GM19467 (cell line): ENCODE measurements around the gene SUMF1.
"Not testable (repeated sequence)": the region's sequence is repeated elsewhere in the genome, so short reads cannot be mapped to it uniquely, and the experiment has no call there.

ENCODE experiments used
- ATAC-seq: cut with Tn5 transposase; IDR thresholded peaks from one replicate; pipeline ENCODE4 v1.9.1; 2021; ENCODE audit warnings: mild to moderate bottlenecking, moderate library complexity; ENCODE audit not compliant: unreplicated experiment

SUMF1 gene

DNA sequence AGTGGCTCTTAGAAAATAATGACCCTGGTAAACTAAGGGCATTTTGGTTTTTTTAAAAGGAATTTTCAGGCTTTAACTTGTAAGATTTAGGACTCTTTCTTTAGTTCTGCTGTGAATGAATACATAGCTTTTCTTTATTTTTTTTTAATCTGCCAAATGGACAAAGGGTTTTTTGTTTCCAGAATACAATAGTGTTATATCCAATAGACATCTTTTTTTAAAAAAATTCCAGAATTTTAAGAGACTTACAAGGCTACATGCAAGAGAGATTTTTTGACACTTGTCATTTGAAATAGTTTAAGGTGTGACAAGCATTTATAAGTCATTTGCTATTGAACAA lies 125.8 kb downstream of the SUMF1 start:
- ATAC-seq, result no peak

DNA sequence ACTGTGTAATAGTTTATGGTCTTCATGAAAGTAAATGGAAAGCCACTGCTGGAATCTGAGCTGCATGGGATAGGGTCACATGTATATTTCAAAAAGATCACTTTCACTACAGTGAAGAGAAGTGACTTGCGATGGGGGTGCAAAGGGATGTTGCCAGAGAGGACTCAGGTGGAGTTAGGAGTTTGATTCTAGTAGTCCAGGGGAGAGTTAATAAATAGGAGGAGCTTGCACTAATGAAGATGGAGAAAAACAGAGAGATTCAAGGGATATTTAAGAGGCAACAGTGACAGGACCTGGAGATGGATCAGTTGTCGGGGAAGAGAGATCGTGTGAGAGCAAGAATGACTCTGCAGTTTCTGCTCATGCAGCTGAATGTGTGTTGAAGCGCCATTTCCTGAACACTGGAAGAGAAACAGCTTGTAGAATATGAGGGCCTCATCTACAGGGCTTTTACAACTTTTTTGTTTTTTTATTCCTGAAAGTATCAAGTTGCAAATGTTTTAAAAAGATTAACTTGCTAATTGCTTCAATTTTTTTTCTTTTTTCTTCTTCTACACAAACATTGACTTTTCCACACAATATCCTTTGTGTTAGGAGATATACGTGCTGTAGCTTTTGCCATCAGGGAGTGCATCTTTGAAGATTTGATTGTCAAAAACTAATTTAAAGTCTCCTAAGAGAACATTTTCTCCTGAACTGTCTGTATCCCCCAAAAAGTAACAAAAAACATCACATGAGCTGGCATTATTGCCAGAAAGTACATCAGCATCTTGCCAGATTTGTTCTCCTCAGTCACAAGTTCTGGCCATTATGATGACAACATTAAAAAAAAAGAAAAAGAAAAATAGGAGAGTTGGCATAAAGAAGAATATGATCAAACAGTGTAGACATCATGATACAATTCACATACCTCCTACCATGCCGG lies 126.4 kb downstream of the SUMF1 start:
- ATAC-seq, result no peak

DNA sequence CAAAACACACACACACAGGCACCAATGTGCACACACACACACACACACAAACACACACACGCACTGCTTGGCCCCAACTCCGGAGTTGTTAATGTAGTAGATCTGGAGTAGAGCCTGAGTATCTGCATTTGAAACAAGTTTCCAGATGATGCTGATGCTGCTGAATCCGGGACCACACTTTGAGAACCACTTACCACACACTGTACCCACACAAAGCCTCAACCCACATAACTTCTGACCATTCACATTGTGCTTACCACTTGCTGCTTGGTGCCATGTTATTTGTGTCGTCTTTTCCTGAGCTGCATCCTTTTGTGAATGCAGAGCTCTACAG lies 127.0 kb downstream of the SUMF1 start:
- no peak for ATAC-seq

DNA sequence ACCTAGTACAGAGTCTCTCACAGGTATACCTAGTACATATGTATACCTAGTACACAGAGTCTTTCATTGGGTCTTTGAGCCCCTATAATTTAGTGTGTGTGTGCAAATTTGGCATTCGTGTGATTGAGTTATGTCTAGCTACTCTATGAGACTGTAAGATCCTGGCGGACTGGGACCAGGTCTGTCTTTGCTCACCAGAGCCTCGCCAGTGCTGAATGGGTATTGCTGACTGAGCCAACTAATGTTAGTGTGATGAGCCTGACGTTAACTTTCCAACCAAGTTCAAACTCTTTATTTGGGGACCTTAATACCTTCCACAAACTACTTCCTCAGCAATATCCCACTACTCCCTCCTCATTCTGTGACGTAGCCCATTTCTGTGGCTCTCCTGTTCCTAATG lies 128.3 kb downstream of the SUMF1 start:
- no peak for ATAC-seq

DNA sequence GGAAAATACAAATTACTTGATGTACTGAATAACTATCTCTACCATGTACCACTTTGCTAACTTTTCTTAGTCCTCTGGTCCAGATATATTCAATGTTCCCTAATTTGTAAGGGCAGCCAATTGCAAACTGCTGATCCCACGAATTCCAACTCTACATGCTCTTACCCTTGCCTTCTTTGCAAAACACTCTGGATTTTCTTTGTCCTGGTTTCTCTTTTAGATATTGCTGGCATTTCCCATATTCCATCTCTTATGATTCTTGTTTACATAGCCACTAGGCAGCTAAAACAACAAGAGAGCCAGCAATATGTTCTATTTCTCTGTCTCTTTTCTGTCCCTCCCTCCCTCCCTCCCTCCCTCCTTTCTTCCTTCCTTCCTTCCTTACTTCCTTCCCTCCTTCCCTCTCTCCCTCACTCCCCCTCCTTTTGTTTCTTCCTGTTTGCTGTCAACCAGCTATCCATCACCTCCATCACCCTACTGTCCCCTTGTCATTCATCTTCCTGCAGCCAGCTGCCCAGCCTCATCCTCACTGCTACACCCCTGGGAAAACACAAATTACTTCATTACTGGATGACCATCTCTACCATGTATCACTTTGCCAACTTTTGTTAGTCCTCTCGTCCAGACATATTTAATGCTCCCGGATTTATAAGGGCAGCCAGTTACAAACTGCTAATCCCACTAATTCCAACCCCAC lies 130.1 kb downstream of the SUMF1 start:
- ATAC-seq, result no peak

DNA sequence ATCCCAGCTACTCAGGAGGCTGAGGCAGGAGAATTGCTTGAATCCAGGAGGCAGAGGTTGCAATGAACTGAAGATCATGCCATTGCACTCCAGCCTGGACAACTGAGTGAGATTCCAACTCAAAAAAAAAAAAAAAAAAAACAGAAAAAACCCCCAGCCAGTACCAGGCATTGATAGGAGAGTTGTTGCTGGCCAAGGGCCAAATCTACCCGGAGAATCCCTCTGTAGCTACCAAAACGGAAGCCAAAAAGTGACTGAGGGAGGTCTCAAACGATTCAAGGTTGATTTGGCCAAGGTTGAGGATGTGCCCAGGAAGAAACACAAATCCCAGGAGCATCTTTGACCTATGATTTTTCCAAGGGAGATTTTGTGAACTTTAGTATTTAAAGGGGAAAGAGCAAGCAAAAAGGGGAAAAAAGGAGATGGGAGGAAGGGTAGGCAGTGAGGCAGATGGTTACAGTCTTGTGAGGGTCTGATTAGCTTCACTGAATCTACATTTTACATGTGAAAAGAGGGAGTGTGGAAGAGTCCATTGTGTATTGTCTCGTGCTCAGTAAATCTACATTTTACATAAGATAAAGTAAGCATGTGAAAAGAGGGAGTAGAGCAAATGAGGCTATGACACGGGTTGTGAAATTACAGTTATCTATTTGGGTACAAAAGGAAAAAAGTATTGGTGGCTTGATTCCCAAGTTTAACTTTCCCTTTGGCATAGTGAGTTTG lies 131.1 kb downstream of the SUMF1 start:
- no peak for ATAC-seq

DNA sequence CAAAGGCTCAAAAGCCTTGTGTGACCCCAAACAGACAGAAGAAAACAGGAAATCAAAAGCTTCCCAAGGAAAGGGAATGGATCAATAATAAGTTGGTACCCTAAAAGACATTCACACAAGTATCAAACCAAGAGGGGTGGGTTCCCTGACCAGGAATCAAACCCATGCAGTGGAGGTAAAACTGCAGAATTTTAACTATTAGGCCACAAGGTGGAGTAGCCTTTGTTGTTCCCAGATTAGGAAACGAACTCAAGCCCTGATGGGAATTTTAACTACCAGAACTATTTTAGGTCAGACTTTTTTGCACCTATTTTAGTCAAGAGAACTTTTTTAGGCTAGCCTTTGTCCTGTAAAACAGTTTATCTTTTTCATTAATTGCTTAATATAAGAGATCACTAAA lies 132.5 kb downstream of the SUMF1 start:
- ATAC-seq, result no peak

DNA sequence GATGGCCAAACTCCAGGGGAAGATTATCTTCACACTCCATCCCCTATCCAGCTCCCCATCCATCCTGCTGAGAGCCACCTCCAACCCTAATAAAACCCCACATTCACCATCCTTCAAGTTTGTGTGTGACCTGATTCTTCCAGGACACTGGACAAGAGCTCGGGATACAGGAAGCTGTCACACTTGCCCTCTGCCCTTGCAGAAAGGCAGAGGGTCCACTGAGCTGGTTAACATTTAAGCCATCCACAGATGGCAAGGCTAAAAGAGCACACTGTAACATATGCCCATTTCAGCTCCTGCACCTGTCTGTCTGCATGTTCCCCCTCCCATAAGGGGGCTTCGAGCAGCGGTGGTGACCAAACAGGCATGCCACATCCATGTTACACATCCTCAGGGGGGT lies 134.1 kb downstream of the SUMF1 start:
- ATAC-seq, result no peak

DNA sequence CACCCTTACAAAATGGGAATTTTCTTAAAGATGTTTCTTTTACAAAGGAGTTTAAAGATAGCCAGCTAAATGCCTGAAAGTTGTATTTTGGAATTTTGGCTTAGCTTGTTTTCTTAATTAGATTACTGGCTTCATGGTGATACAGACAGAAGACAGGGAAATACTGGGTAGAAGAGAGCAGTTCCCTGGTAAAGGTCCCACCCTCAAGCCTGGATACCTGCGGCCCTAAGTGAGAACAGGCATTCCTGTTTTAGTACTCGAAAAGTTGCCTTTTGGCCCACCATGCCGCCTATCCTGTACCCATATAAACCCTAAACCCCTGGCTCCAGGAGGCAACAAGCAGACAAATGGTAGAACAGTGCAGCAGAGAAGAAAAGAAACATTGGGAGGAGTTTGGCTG lies 134.5 kb downstream of the SUMF1 start:
- no peak for ATAC-seq

DNA sequence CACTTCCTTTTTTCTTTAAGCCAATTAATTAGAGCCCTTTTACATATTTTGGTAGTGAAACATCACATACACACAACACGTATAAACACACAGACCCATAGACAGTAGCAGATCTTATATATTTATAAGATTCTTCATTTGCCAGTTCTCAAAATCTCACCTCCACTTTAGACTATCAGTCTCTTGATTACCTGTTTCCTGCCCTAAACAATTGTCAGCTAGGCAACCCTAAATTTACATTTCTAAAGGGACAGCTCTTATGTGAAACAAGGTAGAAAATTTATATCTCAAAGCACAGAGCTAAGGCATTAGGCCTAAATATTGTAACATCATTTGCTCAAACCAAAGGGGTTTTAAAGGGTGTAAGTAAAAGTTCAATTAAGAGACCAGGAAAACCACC lies 135.0 kb downstream of the SUMF1 start:
- ATAC-seq, result no peak

DNA sequence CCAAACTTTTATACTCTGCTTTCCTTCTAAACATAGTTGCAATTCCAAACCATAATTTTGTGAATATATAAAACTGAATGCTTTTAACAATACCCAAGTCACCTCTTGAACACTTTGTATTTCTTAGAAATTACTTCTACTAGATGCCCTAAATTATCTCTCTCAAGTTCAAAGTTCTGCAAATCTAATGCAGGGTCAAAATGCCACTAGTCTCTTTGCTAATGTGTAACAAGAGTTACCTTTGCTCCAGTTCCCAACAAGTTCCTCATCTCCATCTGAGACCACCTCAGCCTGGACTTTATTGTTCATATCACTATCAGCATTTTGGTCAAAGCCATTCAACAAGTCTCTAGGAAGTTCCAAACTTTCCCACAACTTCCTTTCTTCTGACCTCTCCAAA lies 137.3 kb downstream of the SUMF1 start:
- not testable (repeated sequence) for ATAC-seq

DNA sequence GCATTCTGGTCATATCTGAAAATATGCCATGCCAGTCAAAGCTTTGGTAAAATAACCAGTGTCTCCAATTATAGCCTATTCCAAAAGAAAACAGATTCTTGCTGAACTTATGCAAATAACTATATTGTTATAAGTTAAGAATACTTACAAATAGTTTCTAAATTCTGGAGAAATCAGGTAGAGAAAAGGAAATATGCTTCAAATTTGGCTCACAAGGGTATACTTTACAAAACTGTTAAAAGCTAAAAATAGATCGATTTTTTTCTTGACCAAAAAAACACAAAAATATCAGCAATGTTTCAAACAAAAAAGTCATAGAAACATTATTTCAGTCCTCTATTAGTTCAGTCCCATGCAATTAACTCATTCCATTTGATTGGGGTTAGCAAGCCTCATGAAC lies 140.2 kb downstream of the SUMF1 start:
- no peak for ATAC-seq

DNA sequence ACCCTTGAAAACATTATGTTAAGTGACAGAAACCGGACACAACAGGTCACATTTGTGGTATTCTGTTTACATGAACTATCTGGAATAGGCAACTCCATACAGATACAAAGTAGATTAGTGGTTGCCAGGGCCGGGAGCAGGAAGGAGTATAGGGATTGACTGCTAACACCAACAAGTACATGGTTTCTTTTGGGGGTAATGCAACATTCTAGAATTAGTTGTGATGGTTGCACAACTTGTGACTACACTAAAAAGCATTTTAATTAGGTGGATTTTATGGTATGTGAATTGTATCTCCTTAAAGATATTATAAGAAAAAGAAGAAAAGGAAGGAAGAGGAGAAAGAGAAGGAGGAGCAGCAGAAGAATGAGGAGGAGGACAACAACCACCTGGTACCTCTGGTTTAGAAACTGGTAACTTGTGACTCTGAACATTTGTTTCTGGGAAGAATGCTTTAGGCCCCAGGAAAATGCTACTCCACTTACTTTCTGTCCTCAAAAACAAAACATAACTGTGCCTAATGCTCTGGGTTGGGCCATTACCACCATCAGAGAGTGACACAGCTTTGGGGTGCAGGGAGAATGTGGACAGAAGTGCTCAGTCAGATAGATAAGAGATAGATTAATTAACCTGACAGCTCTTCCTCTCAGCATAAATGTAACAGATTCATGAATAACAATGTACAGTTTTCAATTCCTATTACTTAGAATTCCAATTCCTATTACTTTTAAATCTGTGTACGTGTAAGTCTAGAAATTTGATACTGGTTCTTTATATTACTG lies 143.6 kb downstream of the SUMF1 start:
- no peak for ATAC-seq

DNA sequence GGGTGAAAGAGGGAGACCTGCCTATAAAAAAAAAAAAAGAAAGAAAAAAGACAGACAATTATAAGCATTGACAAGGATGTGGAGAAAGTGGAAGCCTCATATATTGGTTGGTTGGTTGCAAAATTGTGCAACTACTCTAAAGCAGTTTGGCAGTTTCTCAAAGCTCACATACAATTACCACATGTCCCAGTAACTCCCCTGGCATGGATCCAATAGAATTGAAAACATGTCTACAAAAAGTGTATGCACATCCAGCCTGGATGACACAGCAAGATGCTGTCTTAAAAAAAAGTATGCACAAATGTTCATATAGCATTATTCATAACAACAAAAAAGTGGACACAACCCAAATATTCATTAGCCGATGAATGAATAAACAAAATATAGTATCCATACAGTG lies 144.4 kb downstream of the SUMF1 start:
- ATAC-seq, result no peak

DNA sequence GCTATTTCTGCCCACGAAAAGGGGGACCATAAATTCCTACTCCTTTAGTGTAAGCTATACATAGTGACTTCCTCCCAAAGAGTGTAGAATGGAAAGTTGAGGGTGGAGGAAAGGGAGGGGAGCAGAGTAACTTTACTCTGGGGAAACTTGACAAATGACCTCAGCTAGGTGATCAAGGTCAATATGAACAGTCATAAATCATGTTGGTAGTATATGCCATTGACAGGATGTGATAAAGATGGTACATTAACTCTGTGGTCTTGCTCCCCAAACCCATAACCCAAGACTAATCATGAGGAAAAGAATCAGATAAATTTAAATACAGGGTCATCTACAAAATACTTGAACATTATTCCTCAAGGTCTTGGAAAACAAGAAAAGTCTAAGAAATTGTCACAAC lies 145.3 kb downstream of the SUMF1 start:
- ATAC-seq, result no peak

DNA sequence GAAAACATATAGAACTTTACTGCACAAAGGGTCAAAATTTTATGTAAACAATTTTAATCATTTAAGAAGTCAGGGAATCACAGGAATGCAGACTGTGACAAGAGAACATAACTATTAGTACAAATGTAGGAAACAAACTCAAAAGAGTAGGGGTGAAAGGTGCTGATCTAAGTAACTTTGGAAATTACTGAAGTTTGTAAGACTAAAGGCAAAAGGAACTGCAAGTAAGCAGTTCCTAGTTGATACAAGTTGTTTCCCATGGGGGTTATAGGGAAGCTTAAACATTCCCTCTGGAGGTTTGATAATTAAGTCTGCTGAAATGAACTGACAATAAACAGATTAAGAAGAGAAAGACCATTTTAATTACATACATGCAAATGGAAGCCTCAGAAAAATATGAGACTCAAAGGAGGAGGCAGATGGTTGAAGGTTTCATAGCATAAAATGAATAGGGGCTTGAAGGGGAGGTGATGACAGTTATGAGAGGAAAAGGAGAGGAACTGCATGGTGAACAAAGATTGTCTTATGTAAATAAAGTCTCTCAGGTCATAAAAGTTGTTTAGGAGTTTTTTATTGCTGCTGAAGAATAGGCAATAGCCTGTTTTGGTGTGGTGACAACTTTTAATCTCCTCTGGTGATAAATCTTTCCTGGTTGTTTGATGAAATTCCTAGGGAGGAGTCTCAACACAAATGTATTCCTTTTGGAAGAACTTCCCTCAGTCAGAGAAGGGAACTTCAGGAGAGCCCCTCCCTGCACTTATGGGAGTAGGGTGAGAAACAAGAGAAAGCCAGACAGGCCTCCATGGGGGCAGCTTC lies 146.8 kb downstream of the SUMF1 start:
- no peak for ATAC-seq

DNA sequence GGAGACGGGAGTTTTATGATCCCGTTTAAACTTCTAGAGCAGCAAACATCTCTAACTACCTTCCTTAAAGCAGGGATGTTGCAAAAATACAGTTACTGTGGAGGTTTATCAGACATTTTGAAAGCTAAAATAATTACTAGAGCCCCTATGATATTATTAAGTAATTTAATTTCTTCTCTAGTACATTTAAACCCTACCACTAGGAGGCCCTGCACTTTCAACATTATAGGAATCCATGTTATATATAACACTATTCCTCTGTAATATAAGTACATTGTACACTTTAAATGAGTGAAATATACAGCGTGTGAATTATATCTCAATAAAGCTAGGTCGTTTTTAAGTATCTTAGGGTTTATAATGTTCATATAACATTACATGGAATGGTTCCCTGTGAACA lies 152.4 kb downstream of the SUMF1 start:
- no peak for ATAC-seq

DNA sequence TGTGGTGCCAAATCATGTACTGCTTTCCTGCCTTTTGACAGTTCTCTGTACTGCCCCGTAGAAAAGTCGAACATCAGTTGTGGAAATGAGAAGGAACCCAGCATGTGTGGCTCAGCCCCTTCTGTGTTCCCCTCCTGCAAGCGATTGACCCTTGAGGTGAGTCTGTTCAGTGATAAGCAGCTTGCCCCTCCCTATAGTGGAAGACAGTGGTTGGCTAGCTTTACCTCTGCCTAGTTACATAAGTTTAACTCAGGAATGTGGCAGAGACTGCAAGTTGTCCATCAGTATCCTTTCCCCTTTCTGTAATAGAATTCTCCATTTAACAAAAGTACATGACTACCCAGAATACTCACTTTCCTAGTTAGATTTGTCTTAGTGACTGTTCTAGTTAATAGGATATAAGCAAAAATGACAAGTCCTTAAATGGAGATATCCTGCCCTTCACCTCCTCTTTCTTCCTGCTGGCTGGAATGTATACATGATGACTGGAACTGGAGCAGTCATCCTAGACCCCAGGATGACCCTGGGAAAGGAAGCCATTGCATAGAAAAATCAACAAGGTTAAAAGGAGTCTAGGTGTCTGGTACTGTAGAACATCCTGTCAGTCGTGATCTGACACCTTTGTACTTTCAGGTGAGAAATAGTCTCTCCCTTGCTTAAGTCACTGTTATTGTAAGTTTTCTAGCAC lies 153.3 kb downstream of the SUMF1 start:
- ATAC-seq, result no peak

DNA sequence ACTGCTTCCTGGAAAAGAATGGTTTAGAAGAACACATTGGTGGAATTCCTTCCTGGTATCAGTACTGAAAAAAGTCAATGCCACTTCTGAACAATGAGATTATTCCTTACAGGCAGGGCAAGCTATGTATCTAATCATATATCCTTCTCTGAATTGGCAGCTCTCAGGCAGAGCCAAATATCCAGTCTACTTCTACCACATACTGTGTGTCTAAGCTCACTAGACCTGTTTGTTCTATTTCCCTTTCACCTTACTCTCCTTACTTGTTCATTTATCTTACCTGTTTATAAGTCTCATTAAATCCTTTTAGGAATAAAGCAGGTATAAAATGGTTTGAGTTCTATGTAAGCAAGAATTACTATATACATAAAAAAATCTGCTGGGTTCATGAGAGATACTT lies 155.6 kb downstream of the SUMF1 start:
- no peak for ATAC-seq
